Measurements from ENCODE around the gene PLEKHG4B.

The PLEKHG4B gene

DNA sequence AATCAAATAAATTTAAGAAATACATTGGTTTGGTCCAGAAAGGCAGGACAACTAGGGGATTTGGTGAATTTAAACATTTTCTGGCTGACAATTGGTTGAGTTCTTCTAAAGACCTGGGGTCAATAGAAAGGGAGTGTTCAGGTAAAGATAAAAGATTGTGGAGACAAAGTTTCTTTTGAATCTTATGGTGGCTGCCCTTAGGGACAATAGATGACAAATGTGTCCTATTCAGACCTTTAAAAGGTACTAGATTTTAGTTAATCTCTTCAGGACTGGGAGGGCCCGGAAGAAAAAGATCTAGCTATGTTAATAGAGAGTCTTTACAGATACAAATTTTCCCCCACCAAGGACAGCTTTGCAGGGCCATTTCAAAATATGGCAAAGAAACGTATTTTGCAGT, 35.9 kb downstream of the PLEKHG4B start:
- H3K27ac ChIP-seq = no peak overlapping the region
- DNase-seq (ENCODE audit: low read depth, low spot score) = no peak

DNA sequence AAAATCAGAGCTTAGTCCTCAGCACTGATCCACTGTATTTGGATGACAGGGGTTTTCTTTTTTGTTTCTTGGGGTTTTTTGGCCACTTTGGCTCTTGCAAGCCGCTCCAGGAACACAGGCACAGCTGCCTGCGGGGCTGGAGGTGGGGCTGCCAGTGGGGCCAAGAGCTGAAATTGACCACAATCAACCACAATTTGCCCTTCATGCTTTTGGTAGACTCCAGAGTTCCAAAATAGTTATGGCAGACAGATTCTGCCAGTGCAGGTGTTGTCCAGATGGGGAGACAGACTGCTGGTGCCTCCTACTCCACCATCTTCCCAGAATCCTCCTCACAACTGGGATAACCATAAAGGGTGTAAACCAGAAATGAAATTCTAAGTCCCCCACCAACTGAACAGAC, 36.5 kb downstream of the PLEKHG4B start:
- no peak overlapping the region for H3K27ac ChIP-seq
- no peak for DNase-seq (ENCODE audit: low read depth, low spot score)

DNA sequence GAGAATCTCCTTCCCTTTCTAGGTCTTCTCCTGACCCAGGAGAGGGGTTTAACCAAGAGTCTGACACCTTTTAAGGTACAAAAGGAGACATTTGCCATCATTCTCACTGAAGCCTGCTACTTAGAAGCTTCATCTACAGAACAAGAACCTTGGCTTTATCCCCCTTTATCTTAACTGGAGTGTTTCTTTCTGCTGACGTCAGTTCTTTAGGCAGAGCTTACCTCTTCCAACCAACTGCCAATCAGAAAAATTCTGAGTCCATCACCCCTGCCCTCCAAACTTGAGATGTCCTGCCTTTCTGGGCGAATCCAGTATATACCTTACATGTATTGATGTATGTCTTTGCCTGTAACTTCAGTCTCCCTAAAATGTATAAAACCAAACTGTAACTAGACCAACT, 37.2 kb downstream of the PLEKHG4B start:
- H3K27ac ChIP-seq = no peak overlapping the region
- DNase-seq (ENCODE audit: low read depth, low spot score) = no peak

DNA sequence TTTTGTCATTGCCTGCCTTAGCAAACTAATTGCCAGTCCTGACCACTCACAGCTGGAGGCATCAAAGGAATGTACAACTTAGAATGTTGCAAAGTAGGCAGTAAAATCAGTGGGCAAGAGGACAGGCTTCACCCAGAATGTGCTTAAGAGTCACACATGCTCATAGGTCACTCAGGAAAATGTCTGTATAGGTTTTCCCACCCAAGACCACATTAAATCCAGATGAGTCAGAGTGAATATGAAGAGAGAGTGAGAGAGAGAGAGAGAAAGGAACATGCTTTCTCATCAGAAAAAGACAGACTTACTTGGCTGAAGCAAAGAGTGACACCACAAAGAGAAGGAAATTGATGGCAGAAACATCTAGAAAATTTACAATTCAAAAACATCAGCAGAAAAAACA, 37.9 kb downstream of the PLEKHG4B start:
- DNase-seq (ENCODE audit: low read depth, low spot score) = no peak
- no peak overlapping the region for H3K27ac ChIP-seq

DNA sequence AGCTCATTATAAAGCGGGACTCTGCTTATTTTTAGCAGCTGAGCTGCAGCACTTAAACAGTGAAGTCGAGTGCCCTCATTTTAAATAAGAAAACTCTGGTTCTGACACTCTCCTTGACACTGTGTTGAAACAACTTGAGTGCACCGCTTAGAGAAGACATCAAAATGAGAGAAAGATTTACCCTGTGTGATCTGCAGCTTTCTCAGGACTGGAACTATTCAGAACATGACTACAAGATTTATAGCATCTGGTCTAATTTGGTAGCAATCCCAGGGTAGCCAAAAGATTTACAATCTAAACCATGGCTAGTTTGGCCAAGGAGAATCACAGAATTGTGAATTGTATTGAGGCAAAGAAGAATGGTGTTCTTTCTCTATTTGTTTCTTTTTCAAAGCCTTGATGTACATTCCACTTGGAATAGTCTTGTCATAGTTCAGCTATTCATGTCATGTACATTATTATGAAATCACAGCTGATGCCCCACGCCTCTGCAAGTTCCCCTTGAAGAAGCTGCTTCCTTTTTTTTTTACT, 38.7 kb downstream of the PLEKHG4B start:
- no peak for DNase-seq (ENCODE audit: low read depth, low spot score)
- H3K27ac ChIP-seq = no peak overlapping the region

DNA sequence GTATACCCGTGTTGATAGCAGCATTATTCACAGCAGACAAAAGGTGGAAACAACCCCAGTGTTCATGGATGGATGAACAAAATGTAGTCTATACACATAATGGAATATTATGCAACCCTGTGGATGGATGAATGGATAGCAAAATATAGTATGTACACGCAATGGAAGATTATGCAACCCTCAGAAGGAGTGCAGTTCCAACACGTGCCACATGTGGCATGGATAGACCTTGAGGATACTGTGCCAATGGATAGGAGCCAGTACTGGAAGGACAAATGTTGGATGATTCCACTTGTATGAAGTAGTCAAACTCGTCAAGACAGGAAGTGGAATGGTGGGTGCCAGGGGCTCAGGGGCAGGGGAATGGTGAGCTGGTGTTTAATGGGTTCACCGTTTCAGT, 44.9 kb downstream of the PLEKHG4B start:
- DNase-seq (ENCODE audit: low read depth, low spot score) = no peak
- no peak overlapping the region for H3K27ac ChIP-seq

DNA sequence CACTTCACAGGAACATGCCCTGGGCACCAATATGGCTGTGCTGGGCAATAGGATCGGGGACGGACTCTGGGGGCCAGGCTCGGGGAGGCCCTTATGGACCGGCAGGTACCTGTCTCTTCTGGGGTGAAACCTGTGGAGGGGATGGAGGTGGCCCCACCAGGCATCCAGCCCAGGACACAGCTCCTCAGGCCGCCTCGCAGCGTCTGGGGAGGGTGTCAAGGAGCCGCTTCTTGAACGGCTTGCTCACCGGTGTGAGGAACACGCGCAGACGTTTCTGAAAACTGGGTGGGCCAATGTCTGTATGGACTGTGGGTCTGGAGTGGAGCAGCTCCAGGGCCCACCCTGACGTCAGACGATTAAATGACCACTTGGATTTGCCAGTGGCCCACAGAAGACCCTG, 45.8 kb downstream of the PLEKHG4B start:
- H3K27ac ChIP-seq = no peak overlapping the region
- DNase-seq (ENCODE audit: low read depth, low spot score) = no peak

DNA sequence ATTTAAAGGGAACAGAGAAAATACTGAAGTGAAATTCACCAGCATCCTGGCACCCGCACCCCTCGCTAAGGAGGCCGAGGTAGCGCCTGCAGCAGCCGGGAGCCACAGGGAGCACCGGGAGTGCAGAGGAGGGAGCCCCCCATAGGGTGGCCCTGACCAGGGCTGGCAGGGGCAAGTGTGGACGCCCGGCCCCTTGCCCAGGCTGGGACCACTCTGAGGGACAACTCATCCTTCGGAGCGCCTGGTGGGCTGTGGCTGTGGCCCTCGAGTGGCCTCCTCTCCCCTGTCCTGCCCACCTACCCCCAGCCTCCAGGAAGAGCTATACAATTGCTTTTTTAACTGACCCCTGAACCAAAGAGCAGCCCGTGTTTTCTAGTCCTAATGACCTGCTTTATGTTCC, 47.0 kb downstream of the PLEKHG4B start:
- no peak overlapping the region for H3K27ac ChIP-seq
- DNase-seq (ENCODE audit: low read depth, low spot score) = no peak

DNA sequence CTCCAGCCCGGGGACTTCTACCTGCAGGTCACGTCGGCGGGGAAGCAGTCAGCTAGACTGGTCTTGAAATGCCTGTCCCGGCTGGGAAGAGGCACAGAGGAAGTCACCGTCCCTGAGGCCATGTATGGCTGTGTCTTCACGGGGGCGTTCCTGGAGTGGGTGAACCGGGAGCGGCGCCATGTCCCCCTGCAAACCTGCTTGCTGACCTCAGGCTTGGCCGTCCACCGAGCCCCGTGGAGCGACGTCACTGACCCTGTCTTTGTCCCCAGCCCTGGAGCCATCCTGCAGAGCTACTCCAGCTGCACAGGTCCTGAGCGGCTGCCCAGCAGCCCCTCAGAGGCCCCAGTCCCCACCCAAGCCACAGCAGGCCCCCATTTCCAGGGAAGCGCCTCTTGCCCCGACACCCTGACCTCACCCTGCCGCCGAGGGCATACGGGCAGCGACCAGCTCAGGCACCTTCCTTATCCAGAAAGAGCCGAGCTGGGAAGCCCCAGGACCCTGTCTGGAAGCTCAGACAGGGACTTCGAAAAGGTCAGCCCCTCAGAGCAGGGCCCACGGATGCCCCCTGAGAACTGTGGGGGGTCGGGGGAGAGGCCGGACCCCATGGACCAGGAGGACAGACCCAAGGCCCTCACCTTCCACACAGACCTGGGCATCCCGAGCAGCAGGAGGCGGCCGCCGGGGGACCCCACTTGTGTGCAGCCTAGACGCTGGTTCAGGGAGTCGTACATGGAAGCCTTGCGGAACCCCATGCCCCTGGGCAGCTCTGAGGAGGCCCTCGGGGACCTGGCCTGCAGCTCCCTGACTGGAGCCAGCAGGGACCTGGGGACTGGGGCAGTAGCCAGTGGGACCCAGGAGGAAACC, 47.8 kb downstream of the PLEKHG4B start:
- DNase-seq (ENCODE audit: low read depth, low spot score) = no peak
- H3K27ac ChIP-seq = no peak overlapping the region

DNA sequence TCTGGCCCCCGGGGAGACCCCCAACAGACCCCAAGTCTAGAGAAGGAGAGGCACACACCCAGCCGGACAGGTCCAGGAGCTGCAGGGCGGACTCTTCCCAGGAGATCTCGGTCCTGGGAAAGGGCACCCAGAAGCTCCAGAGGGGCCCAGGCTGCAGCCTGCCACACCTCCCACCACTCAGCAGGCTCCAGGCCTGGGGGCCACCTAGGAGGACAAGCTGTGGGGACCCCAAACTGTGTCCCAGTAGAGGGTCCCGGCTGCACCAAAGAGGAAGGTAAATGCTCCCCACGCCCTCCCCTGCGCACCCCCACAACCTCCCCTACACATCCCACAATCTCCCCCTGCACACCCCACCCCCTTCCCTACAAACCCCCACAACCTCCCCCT, 48.5 kb downstream of the PLEKHG4B start:
- H3K27ac ChIP-seq = no peak overlapping the region
- DNase-seq (ENCODE audit: low read depth, low spot score) = no peak

DNA sequence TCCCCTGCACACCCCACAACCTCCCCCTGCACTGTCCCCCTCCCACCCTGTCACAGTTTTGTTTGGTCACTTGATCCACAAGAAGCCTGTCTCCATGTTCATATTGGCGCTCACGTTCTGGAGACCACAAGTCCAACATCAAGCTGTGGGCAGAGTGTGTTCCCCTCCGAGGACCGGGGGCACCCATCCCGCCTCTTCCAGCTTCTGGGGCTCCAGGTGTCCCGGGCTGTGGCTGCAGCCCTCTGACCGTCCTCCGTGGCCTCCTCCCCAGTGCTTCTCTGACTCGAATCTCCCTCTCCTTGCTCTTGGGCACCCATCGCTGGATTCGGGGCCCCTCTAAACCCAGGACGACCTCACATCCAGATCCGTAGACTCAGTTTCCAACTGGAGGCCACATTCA, 49.2 kb downstream of the PLEKHG4B start:
- no peak for DNase-seq (ENCODE audit: low read depth, low spot score)
- H3K27ac ChIP-seq = no peak overlapping the region

DNA sequence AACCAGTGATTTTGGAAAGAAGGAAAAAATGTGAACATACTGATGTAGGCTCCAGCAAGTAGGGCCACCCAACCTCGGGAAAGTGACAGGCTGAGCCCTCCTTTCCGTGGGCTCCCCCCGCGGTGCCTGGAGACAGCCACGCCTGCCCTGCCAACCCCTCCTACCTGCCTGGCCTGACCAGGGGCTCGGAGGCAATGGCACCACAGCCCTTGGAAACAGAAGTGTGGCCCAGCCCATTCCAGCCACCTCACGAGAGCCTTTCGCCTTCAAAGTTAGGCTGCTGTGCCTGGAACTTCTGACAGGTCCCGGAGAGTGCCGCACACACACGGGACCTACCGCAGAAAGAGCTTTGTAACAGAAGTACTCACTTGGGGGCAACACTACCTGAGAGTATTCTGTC, 49.8 kb downstream of the PLEKHG4B start:
- no peak for DNase-seq (ENCODE audit: low read depth, low spot score)
- no peak overlapping the region for H3K27ac ChIP-seq

DNA sequence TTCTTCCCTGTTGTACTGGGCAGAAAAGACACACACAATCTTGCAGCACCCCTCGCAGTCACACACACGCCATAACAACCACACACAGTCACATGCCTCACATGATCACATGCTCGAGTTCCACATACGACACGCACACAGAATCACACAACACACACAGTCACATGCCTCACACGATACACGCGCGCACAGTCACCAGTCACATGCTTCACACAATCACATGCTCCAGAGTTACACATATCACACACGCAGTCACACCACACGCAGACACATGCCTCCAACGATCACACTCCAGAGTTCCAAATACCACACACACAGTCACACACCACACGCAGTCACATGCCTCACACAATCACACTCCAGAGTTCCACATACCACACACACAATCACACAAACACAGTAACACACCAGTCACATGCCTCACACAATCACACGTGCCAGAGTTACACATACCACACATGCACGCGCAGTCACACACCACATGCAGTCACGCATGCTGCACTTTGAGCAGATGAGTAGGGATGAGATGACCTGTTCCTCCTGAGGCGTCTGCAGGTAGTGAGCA, 50.4 kb downstream of the PLEKHG4B start:
- DNase-seq (ENCODE audit: low read depth, low spot score) = no peak
- H3K27ac ChIP-seq = no peak overlapping the region

DNA sequence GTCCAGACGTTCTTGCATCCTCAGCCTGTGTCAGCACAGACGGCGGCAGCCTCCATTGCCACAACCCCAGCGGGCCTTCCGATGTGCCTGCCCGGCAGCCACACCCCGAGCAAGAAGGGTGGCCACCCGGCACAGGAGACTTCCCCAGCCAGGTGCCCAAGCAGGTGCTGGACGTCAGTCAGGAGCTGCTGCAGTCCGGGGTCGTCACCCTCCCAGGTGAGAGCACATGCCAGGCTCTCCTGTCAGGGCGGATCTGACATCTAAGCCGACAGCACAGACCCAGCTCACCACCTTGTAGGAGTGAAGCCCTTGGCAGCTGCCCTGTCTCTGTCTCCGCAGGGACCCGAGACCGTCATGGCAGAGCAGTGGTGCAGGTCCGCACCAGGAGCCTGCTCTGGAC, 51.1 kb downstream of the PLEKHG4B start:
- no peak for DNase-seq (ENCODE audit: low read depth, low spot score)
- H3K27ac ChIP-seq = no peak overlapping the region

DNA sequence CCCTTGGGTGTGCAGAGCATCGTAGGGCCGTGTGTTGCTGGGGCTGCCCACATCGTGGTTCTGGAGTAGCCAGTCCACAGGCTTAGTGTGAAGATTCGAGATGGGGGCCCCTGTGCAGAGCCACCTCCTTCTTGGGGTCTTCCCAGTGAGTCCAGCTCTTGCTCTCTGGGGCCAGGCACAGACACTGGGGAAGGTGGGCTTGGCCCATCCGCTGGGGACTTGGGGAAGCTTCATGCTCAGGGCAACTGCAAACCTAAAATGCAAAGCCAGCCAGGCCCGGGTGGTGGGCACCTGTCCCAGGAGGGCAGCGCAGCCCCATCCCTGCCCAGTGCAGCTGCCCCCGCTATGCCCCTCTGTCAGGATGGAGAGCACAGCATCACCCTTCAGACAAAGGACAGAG, 53.0 kb downstream of the PLEKHG4B start:
- H3K27ac ChIP-seq = no peak overlapping the region
- DNase-seq (ENCODE audit: low read depth, low spot score) = no peak

DNA sequence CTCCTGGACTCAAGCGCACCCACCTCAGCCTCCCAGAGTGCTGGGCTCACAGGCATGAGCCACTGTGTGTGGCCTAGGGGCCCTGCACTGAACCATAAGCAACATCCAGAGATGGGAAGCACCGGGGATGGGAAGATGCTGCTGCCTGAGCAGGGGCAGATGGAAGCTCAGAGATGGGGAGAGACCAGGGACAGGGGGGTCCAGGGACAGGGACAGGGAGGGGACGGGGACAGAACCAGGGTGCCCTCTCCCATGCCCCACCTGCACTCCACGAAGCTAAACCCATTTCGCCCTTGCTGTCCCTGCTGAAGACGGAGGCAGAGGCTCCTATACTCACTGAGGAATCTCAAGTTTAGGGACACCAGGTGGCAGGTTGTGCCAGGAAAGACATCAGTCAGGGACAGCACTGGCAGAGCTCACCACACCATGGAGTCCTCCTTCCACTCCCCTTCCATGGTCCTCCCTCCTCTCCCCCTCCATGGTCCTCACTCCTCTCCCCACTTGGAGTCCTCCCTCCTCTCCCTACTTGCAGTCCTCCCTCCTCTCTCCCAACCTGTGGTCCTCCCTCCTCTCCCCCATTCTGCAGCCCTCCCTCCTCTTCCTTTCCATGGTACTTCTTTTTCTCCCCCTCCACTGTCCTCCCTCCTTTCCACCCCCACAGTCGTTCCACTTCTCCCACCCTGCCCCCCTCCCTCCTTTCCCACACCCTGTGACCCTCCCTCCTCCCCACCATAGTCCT, 53.8 kb downstream of the PLEKHG4B start:
- no peak overlapping the region for H3K27ac ChIP-seq
- DNase-seq (ENCODE audit: low read depth, low spot score) = no peak

DNA sequence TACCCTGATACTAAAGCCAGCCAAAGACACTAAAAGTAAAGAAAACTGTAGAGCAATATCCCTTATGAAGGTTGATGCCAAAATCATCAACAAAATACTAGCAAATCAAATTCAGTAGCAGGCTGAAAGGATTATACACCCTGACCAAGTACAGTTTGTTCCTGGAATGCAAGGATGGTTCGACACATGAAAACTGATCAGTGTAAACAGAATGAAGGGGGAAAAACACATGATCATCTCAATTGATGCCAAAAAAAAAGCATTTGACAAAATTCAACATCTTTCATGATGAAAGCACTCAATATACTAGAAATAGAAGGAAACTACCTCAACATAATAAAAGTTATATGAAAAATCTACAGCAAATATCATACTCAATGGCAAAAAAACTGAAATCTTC, 55.8 kb downstream of the PLEKHG4B start:
- no peak for DNase-seq (ENCODE audit: low read depth, low spot score)
- no peak overlapping the region for H3K27ac ChIP-seq

DNA sequence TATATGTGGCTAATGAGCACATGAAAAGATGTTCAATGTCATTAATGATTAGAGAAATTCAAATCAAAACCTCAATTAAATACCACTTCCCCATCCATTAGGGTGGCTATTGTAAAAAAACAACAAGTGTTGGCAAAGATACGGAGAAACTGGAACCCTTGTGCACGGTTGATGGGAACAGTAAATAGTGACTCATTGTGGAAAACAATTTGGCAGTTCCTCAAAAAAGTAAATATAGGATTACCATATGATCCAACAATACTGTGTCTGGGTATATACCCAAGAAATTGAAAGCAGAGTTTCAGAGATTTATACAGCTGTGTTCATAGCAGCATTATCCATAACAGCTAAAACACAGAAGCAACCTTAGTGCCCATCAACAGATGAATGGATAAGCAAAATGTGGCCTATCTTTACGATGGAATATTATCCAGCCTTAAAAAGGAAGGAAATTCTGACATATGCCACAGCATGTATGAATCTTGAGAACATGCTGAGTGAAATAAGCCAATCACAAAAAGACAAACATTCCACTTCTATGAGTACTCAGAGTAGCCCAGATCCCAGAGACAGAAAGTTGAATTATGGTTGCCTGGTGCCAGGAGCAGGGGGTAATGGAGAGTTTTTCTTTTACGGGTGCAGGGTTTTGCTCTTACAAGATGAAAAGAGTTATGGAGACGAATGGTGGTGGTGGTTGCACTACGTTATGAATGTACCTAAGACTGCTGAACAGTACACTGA, 57.9 kb downstream of the PLEKHG4B start:
- H3K27ac ChIP-seq = peak overlapping the region; percentile 12
- peak; percentile 36 for DNase-seq (ENCODE audit: low read depth, low spot score)

DNA sequence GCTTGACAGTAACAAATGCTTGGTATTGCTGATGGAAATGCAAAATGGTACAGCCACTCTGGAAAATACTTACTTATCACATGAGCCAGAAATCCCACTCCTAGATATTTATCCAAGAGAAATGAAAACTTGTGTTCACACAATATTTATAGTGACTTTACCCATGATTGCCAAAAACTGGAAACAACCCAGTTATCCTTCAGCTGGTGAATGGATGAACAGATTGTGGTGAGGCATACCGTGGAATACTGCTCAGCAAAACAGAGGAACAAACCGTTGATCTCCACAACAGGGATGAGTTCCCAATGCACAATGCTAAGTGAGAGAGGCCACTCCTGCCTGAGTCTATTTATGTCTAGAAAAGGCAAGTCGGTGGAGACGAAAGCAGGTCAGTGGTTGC, 58.8 kb downstream of the PLEKHG4B start:
- no peak for DNase-seq (ENCODE audit: low read depth, low spot score)
- no peak overlapping the region for H3K27ac ChIP-seq

DNA sequence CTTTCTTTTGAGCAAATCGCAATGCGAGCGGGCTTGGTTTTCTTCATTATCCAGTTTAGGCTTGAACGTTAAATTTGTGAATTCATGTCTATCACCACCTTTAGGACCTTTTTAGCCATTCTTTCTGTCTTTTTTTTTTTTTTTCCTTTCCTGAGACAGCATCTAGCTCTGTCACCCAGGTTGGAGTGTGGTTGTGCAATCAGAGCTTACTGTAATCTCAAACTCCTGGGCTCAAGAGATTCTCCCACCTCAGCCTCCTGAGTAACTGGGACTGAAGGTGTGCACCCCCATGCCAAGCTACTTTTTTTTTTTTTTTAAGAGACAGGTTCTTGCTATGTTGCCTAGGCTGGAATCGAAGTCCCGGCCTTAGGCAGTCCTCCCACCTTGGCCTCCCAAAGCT, 60.1 kb downstream of the PLEKHG4B start:
- no peak for DNase-seq (ENCODE audit: low read depth, low spot score)

DNA sequence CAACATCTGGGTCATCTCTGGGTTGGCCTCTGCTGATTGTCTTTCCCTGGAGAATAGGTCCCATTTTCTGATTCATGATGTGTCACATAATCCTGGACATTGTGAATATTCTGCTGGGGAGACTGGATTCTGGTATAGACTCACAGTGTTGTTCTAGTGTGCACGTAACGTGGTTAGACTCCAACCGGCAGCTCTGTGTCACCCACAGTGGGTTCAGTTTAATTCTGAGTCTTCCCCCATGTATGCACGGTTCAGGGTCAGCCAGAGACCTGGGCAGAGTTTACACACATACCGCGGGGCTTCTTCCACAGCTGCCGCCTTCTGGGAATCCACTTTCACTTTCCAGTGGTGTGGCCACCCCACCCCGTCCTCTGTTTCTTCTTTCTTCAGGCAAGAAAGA, 61.3 kb downstream of the PLEKHG4B start:
- no peak for DNase-seq (ENCODE audit: low read depth, low spot score)

More for the DNA sequence above, 60.1 kb downstream of the PLEKHG4B start:
- H3K27ac ChIP-seq = no peak overlapping the region

More for the DNA sequence above, 61.3 kb downstream of the PLEKHG4B start:
- H3K27ac ChIP-seq = no peak overlapping the region

Measured in epithelial cell of prostate (primary cell).